Measurements from ENCODE around the gene ANXA10. TPM values are rescaled to one million over a fixed set of nuclear protein-coding genes. Genes with fewer than 3 reads are reported as not detected.

The ANXA10 gene
- total and polyA plus RNA-seq, 2 of the 8 experiments (the other 6 are each of a cell fraction or from before 2014, with no cell fraction given) = not detected

GRCh38 chr4:168119890-168120289 lies 27.6 kb downstream of the ANXA10 start:
- no peak overlapping the region for H3K9ac ChIP-seq (replicated peaks in 1 of 4; ENCODE audit: extremely low read depth in 1 of 4, low read depth in 3 of 4, low read length in 3 of 4)
- ChIA-PET POLR2A (ENCODE audit: partially characterized antibody) (no interaction called here), CTCF (ENCODE audit: partially characterized antibody) (no interaction called here)
- H2AFZ ChIP-seq (ENCODE audit: low read length) = no peak overlapping the region
- no peak overlapping the region for H2BK5ac ChIP-seq (ENCODE audit: low read depth, low read length)
- no peaks in the 10 kb centered on the region for H3K36me3 ChIP-seq (ENCODE audit: control insufficient read depth in 2 of 4, insufficient read depth in 4 of 4, low read length in 3 of 4)
- no peak overlapping the region for H2BK120ac ChIP-seq (replicated peaks; ENCODE audit: low read depth, low read length)
- no peak for DNase-seq (ENCODE audit: low read depth in 1 of 2, low spot score in 2 of 2)
- no peak overlapping the region for H3K4ac ChIP-seq (replicated peaks; ENCODE audit: insufficient read length, low read depth, low read length)
- H3K79me1 ChIP-seq (ENCODE audit: low read depth, low read length) = no peaks in the 10 kb centered on the region
- H3K4me2 ChIP-seq (ENCODE audit: insufficient read depth in 1 of 2, low read depth in 2 of 2, low read length in 2 of 2) = no peak overlapping the region
- H2AK5ac ChIP-seq (ENCODE audit: low read depth, low read length) = no peak overlapping the region
- no peak overlapping the region for H3K14ac ChIP-seq (ENCODE audit: insufficient read length)
- no peaks in the 10 kb centered on the region for H3K4me1 ChIP-seq (replicated peaks in 1 of 4; ENCODE audit: control insufficient read depth in 3 of 4, insufficient read depth in 4 of 4, low read length in 3 of 4)
- no peaks in the 10 kb centered on the region; the same call in 1 of the 2 replicates for H3K23me2 ChIP-seq (ENCODE audit: low read depth, low read length)
- H4K91ac ChIP-seq (replicated peaks; ENCODE audit: insufficient read length, low read length) = no peak overlapping the region
- H3K79me2 ChIP-seq (ENCODE audit: control insufficient read depth in 1 of 2, insufficient read depth in 2 of 2, low read length in 2 of 2) = no peaks in the 10 kb centered on the region
- no peak overlapping the region for H4K5ac ChIP-seq (ENCODE audit: insufficient read length, low read depth, low read length)
- H3K23ac ChIP-seq (ENCODE audit: insufficient read length) = no peak overlapping the region
- H3K27me3 ChIP-seq (replicated peaks in 1 of 4; ENCODE audit: control insufficient read depth in 3 of 4, extremely low read depth in 1 of 4, insufficient read depth in 3 of 4, low read length in 3 of 4) = no peaks in the 10 kb centered on the region
- no peaks in the 10 kb centered on the region for H3K9me3 ChIP-seq (ENCODE audit: insufficient read depth in 2 of 2, low read depth in 1 of 2, low read length in 1 of 2)
- no peaks in the 10 kb centered on the region for H4K20me1 ChIP-seq (replicated peaks in 1 of 2; ENCODE audit: control insufficient read depth in 1 of 2, insufficient read depth in 2 of 2, low read length in 2 of 2)
- no peak overlapping the region for H3K27ac ChIP-seq (ENCODE audit: low read depth, low read length)
- H2BK12ac ChIP-seq (ENCODE audit: low read depth, low read length) = no peak overlapping the region
- WGBS, 2 experiments (ENCODE audit: extremely low coverage in 1 of 2, insufficient coverage in 1 of 2, insufficient read length in 1 of 2, insufficient replicate concordance in 2 of 2, low coverage in 1 of 2, low lambda C conversion rate in 2 of 2, missing lambda C conversion rate in 1 of 2) = 94% methylated on average over 3 of the region's 3 CpGs; no CpG with 5 or more reads in 1 of the 2 experiments
- no peak overlapping the region for H3K4me3 ChIP-seq (ENCODE audit: extremely low read depth in 1 of 4, insufficient read depth in 2 of 4, low read depth in 3 of 4, low read length in 4 of 4)
- H3K56ac ChIP-seq (replicated peaks; ENCODE audit: insufficient read length, low read depth, low read length) = no peak overlapping the region
- no peak overlapping the region for H2BK20ac ChIP-seq (ENCODE audit: low read length)
- H3K18ac ChIP-seq (ENCODE audit: extremely low read depth, low read length) = no peak overlapping the region
- H4K8ac ChIP-seq (ENCODE audit: extremely low read depth, insufficient read depth, low read length) = no peak overlapping the region
- no peak overlapping the region for H2BK15ac ChIP-seq (ENCODE audit: low read length)
- no peak for FAIRE-seq
- no peak for TF ChIP-seq RNF2 (IDR thresholded peaks at IDR 0.05; ENCODE audit: borderline replicate concordance, low read depth, low read length, missing control alignments, poor library complexity, severe bottlenecking)
- no peak for TF ChIP-seq E2F6 (IDR thresholded peaks at IDR 0.05)
- no peak for TF ChIP-seq TCF12 (IDR thresholded peaks at IDR 0.05; ENCODE audit: low read depth, low read length)
- TF ChIP-seq RXRA (IDR thresholded peaks at IDR 0.05; ENCODE audit: insufficient read depth, low read depth, low read length) = no peak
- TF ChIP-seq TAF7 (optimal IDR thresholded peaks at IDR 0.05; ENCODE audit: borderline replicate concordance, low read depth, low read length) = no peak
- no peak for TF ChIP-seq EP300 (IDR thresholded peaks at IDR 0.05; ENCODE audit: borderline replicate concordance in 1 of 2, low read depth in 2 of 2, low read length in 2 of 2)
- no peak for TF ChIP-seq POLR2A (IDR thresholded peaks at IDR 0.05; ENCODE audit: control extremely low read depth in 1 of 2, low read depth in 2 of 2, low read length in 2 of 2)
- no peak for TF ChIP-seq GABPA (IDR thresholded peaks at IDR 0.05; ENCODE audit: borderline replicate concordance, insufficient read depth, low read length)
- TF ChIP-seq EGR1 (IDR thresholded peaks at IDR 0.05; ENCODE audit: borderline replicate concordance, low read depth, low read length) = no peak
- TF ChIP-seq POU5F1 (IDR thresholded peaks at IDR 0.05; ENCODE audit: low read depth, low read length) = no peak
- no peak for TF ChIP-seq JUN (IDR thresholded peaks at IDR 0.05; ENCODE audit: low read depth, low read length)
- TF ChIP-seq SP2 (IDR thresholded peaks at IDR 0.05; ENCODE audit: low read length) = no peak
- TF ChIP-seq ATF3 (IDR thresholded peaks at IDR 0.05; ENCODE audit: insufficient read depth, low read depth, low read length) = no peak
- TF ChIP-seq CEBPB (IDR thresholded peaks at IDR 0.05; ENCODE audit: low read depth, low read length) = no peak

All from H1 (cell line).